ENCODE results near the gene FNBP1.

DNA sequence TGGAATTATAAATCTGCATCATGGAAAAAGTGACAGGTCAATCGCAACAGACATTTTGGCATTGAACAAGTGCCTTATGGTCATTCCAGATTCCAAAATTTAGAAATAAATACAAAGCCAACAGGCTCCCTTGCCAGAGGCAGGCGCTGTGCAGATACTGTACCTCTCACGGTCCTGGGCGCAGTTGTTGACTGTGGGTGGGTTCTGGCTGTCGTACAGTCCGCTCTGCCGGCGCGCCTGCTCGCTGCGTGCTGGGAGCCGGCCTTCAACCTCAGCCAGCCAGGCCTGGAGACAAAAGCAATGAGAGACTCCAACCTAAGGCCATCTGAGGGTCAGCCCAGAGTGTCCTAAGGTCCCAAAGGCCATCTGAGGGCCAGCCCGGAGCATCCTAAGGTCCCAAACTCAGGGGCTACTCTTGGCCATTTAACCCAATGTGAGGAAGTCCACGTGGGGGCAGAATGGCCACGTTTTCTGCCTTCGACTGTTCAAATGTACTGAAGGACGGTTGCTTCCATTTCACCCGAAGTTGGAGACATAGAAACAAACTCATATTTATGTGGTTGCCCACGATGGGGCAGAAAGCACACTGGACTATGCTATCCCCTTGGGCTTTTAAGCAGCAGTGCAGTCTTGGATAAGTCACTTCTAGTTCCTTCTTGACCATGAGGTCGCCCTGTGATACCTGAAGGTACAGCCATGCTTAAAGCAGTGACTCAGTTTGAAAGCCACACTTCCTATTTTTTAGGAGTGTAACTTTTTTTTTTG is 142.5 kb downstream of the FNBP1 start:
- TF ChIP-seq, protein P1, sequence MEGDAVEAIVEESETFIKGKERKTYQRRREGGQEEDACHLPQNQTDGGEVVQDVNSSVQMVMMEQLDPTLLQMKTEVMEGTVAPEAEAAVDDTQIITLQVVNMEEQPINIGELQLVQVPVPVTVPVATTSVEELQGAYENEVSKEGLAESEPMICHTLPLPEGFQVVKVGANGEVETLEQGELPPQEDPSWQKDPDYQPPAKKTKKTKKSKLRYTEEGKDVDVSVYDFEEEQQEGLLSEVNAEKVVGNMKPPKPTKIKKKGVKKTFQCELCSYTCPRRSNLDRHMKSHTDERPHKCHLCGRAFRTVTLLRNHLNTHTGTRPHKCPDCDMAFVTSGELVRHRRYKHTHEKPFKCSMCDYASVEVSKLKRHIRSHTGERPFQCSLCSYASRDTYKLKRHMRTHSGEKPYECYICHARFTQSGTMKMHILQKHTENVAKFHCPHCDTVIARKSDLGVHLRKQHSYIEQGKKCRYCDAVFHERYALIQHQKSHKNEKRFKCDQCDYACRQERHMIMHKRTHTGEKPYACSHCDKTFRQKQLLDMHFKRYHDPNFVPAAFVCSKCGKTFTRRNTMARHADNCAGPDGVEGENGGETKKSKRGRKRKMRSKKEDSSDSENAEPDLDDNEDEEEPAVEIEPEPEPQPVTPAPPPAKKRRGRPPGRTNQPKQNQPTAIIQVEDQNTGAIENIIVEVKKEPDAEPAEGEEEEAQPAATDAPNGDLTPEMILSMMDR (conservative IDR thresholded peaks at IDR 0.05; ENCODE audit: low read depth, low read length), result no peak
- TF ChIP-seq EZH2 (IDR thresholded peaks at IDR 0.05; ENCODE audit: low read length, unreplicated experiment) (no peak), EZH2phosphoT487 (IDR thresholded peaks at IDR 0.05; ENCODE audit: borderline replicate concordance, low read length) (no peak)
